Measurements from ENCODE around the gene CALCOCO1. TPM values are rescaled to one million over a fixed set of nuclear protein-coding genes. Genes with fewer than 3 reads are reported as not detected.

The CALCOCO1 gene
- total RNA-seq, 1 donor from 2014 or later = 101 TPM

DNA sequence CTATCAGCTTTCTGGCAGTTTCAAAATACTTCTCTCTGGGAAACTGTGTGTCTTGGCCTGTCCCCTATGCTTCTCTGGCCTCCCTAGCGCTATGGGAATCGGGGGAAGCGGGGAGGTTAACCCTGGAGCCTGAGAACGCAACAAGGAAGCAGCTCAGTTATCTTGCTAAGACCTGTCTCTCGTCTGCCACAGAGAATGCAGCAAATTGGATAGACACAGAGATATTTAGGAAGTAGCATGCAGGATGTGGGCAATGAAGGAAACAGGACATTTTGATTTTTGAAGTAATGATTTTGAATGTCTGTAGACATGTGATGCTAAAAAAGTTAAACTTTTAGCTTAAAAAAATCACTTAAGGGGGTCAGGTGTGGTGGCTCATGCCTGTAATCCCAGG lies 6.6 kb upstream of the CALCOCO1 start:
- H3K4me1 Mint-ChIP-seq (ENCODE audit: low read depth) = peaks cover 3% of the 10 kb centered on the region

DNA sequence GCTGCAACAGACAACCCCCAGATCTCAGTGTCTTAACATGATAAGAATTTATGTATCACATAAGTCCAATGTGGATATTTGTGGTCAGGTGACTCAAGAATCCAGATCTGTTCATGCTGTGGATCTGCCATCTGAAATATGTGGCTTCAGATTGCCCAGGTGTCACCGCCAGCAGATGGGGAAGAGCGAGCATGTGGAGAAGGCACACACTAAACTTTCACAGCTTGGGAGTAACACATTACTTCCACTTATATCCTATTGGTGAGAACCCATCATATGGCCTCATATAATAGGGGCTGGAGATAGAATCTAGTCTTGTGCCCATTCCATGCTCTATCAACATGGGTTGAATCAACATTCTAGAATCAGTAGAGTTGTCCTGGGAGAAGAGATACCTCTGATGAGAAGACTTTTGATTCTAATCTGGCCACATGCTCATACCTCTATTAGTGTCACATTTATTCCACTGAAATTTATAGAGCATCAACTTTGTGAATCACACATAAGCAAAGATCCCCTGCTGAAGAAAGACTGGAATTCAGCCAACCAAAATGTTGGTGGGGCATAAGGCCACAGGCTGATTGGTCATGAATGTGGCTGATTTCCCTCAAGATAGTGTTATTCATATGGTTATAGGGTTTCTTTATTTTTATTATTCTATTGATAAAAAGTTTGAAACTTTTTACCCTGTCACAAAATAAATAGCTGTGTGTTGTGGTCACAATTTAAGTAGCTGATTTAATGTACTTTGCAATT lies 6.0 kb upstream of the CALCOCO1 start:
- TF ChIP-seq, protein P1, sequence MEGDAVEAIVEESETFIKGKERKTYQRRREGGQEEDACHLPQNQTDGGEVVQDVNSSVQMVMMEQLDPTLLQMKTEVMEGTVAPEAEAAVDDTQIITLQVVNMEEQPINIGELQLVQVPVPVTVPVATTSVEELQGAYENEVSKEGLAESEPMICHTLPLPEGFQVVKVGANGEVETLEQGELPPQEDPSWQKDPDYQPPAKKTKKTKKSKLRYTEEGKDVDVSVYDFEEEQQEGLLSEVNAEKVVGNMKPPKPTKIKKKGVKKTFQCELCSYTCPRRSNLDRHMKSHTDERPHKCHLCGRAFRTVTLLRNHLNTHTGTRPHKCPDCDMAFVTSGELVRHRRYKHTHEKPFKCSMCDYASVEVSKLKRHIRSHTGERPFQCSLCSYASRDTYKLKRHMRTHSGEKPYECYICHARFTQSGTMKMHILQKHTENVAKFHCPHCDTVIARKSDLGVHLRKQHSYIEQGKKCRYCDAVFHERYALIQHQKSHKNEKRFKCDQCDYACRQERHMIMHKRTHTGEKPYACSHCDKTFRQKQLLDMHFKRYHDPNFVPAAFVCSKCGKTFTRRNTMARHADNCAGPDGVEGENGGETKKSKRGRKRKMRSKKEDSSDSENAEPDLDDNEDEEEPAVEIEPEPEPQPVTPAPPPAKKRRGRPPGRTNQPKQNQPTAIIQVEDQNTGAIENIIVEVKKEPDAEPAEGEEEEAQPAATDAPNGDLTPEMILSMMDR (IDR thresholded peaks at IDR 0.05; ENCODE audit: unreplicated experiment) = no peak
- Mint-ChIP-seq H3K4me1 (ENCODE audit: low read depth) (peaks cover 2% of the 10 kb centered on the region), H3K9me3 (ENCODE audit: low read depth) (no peaks in the 10 kb centered on the region), H3K36me3 (ENCODE audit: insufficient read depth) (no peaks in the 10 kb centered on the region), H3K27me3 (peaks cover 27% of the 10 kb centered on the region), H3K4me3 (ENCODE audit: low read depth) (no peak overlapping the region), H3K27ac (no peak overlapping the region)
- DNase-seq (ENCODE audit: low spot score, unreplicated experiment) = no peak

More for the DNA sequence above, 6.6 kb upstream of the CALCOCO1 start:
- no peaks in the 10 kb centered on the region for H3K36me3 Mint-ChIP-seq (ENCODE audit: insufficient read depth)
- H3K27ac Mint-ChIP-seq = no peak overlapping the region
- peaks cover 27% of the 10 kb centered on the region for H3K27me3 Mint-ChIP-seq
- H3K4me3 Mint-ChIP-seq (ENCODE audit: low read depth) = no peak overlapping the region
- DNase-seq (ENCODE audit: low spot score, unreplicated experiment) = no peak
- no peaks in the 10 kb centered on the region for H3K9me3 Mint-ChIP-seq (ENCODE audit: low read depth)
- TF ChIP-seq, protein P1 (IDR thresholded peaks at IDR 0.05; ENCODE audit: unreplicated experiment) = no peak

DNA sequence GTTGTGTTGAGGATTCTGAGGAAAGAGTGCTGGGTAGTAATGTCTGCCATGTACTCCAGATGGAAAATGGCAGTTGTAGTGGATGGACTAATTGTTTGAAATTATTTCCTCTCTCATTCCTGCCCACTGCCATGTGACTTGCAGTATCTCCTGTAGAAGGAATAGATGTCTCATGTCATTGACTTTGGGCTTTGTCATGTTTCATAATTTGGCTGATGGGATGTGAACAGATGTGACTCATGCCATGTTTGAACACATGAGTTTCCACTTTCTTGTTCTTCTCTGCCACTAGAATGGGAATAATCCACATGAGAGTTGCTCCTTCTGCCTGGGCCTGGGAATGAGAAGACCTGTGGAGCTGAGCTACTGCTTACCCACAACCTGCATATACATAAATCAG lies 2.4 kb upstream of the CALCOCO1 start:
- Mint-ChIP-seq H3K36me3 (ENCODE audit: insufficient read depth) (no peaks in the 10 kb centered on the region), H3K4me3 (ENCODE audit: low read depth) (no peak overlapping the region), H3K4me1 (ENCODE audit: low read depth) (peaks cover 10% of the 10 kb centered on the region), H3K9me3 (ENCODE audit: low read depth) (no peaks in the 10 kb centered on the region), H3K27ac (peak overlapping the region; percentile 23), H3K27me3 (peaks cover 27% of the 10 kb centered on the region)
- TF ChIP-seq, protein P1 (IDR thresholded peaks at IDR 0.05; ENCODE audit: unreplicated experiment) = no peak
- no peak for DNase-seq (ENCODE audit: low spot score, unreplicated experiment)

DNA sequence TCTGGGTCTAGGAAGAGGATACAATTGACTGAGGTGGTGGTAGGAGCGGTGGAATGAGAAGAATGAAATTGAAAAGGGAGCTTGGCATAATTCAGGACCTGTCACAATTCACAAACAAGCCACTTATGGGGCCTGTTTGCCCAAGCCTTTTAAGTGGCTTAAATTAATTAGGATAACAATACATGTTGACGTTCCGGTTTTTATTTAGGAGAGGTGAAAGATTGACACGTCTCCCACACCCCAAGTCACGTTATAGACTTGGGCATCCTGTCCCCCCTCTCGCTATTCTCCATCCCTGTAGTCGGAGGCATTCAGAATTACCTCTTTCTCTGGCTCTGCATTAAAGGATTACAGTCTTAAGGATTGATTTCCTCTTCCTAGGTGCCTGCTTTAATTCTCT lies 954 bp upstream of the CALCOCO1 start:
- Mint-ChIP-seq H3K9me3 (ENCODE audit: low read depth) (no peaks in the 10 kb centered on the region), H3K4me1 (ENCODE audit: low read depth) (peaks cover 10% of the 10 kb centered on the region), H3K36me3 (ENCODE audit: insufficient read depth) (no peaks in the 10 kb centered on the region), H3K4me3 (ENCODE audit: low read depth) (peak overlapping the region; percentile 99), H3K27me3 (peaks cover 18% of the 10 kb centered on the region), H3K27ac (peak overlapping the region; percentile 30)
- TF ChIP-seq, protein P1 (IDR thresholded peaks at IDR 0.05; ENCODE audit: unreplicated experiment) = no peak
- no peak for DNase-seq (ENCODE audit: low spot score, unreplicated experiment)

DNA sequence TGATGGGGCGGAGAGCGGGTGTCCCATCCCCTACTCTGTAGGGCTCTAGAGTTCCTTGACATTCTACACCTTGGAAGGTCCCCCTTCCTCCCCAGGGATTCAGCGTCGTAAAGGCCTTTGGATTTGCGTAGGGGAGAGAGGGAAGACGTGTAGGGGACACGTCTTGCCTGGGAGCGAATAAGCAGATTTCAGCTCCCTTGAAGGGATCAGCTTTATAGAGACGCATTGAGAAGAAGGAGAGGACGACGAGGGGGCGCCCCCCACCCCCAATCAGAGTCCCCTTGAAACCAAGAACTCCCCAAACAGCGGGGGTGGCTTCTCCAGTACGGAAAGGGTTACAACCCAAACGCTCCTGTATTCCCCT lies 324 bp downstream of the CALCOCO1 start:
- DNase-seq (ENCODE audit: low spot score, unreplicated experiment) = no peak
- H3K36me3 Mint-ChIP-seq (ENCODE audit: insufficient read depth) = peaks cover 5% of the 10 kb centered on the region
- H3K27me3 Mint-ChIP-seq = peaks cover 8% of the 10 kb centered on the region
- peaks cover 10% of the 10 kb centered on the region for H3K4me1 Mint-ChIP-seq (ENCODE audit: low read depth)
- H3K4me3 Mint-ChIP-seq (ENCODE audit: low read depth) = peak overlapping the region; percentile 99
- H3K9me3 Mint-ChIP-seq (ENCODE audit: low read depth) = no peaks in the 10 kb centered on the region
- peak overlapping the region; percentile 93 for H3K27ac Mint-ChIP-seq
- TF ChIP-seq, protein P1 (IDR thresholded peaks at IDR 0.05; ENCODE audit: unreplicated experiment) = no peak
